Thymus (tissue), 11 donors: ENCODE measurements around the gene CLEC19A. TPM values are rescaled to one million over a fixed set of nuclear protein-coding genes. Genes with fewer than 3 reads are reported as not detected.

ENCODE experiments used
- DNase-seq, 9 donors: peaks; one replicate each; pipeline ENCODE4 v3.0.0-alpha.2; 2013; ENCODE audit warnings: low spot score in 9 of 9, low read depth in 6 of 9, missing footprints in 1 of 9
- H3K27ac ChIP-seq, 2 donors: one replicate each; pipeline ENCODE4 v1.5.1; 2013; ENCODE audit warnings: control low read depth in 1 of 2, low read depth in 1 of 2, low read length in 1 of 2, mild to moderate bottlenecking in 1 of 2, moderate library complexity in 1 of 2
- H3K27me3 ChIP-seq, 2 donors: one replicate each; pipeline ENCODE4 v1.5.1; 2013; ENCODE audit warnings: low read length in 1 of 2; ENCODE audit not compliant: control insufficient read depth in 2 of 2, insufficient read depth in 1 of 2
- H3K36me3 ChIP-seq, 2 donors: one replicate each; pipeline ENCODE4 v1.5.1; 2013; ENCODE audit warnings: low read length in 1 of 2, mild to moderate bottlenecking in 1 of 2, moderate library complexity in 1 of 2; ENCODE audit not compliant: control insufficient read depth in 2 of 2, insufficient read depth in 2 of 2
- H3K4me1 ChIP-seq, 2 donors: one replicate each; pipeline ENCODE4 v1.5.1; 2013; ENCODE audit warnings: low read length in 2 of 2; ENCODE audit not compliant: control insufficient read depth in 2 of 2, insufficient read depth in 2 of 2
- H3K4me3 ChIP-seq, 2 donors: one replicate each; pipeline ENCODE4 v1.5.1; 2013; ENCODE audit warnings: low read length in 2 of 2, control low read depth in 1 of 2, mild to moderate bottlenecking in 1 of 2
- H3K9me3 ChIP-seq, 2 donors: one replicate each; pipeline ENCODE4 v1.5.1; 2013; ENCODE audit warnings: low read length in 1 of 2, mild to moderate bottlenecking in 1 of 2; ENCODE audit not compliant: control insufficient read depth in 2 of 2, insufficient read depth in 1 of 2
- WGBS: extraction: QIAGEN DNeasy Blood & Tissue Kit; methylation state at CpG from one replicate; pipeline ENCODE4 v1.1.7; 2013; 5-methylcytosine and 5-hydroxymethylcytosine counted together
- polyA plus RNA-seq: library from polyadenylated mRNA; stranded (reverse); fragments of 200-250 nt; gene quantifications from one replicate; pipeline ENCODE4 v1.2.3, GENCODE V29; 2013
- total RNA-seq: library from RNA; stranded (reverse); fragments of 120-200 nt; gene quantifications from one replicate; pipeline ENCODE4 v1.2.4, GENCODE V29; 2013
- donor health status: healthy.

Gene CLEC19A
- total and polyA plus RNA-seq, 2 donors = 0.05 to 0.09 TPM

DNA sequence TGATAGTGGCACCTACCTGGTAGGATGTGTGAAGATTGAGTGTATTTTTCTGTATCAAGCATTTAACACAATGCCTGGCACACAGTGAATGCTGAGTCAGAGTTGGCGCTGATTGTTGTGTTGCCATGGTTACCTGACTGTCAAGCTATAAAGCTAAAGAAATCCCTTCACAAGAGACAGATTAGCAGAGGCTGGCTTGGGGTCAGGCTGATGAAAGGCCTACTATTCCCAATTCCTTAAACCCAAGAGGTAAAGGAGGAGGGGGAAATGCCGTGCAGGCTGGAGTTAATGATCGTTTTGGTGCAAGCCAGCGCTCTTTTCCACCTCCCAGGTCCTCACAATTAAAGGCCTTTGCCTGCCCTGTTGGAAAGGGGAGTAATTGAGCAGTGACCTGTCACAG lies 5.9 kb downstream of the CLEC19A start:
- no peak for DNase-seq
- Histone ChIP-seq H3K9me3 (no peaks in the 10 kb centered on the region), H3K4me1 (no peaks in the 10 kb centered on the region), H3K36me3 (no peaks in the 10 kb centered on the region), H3K27ac (no peak overlapping the region), H3K4me3 (no peak overlapping the region), H3K27me3 (no peaks in the 10 kb centered on the region)
- WGBS = 57% methylated on average over 4 of the region's 4 CpGs

DNA sequence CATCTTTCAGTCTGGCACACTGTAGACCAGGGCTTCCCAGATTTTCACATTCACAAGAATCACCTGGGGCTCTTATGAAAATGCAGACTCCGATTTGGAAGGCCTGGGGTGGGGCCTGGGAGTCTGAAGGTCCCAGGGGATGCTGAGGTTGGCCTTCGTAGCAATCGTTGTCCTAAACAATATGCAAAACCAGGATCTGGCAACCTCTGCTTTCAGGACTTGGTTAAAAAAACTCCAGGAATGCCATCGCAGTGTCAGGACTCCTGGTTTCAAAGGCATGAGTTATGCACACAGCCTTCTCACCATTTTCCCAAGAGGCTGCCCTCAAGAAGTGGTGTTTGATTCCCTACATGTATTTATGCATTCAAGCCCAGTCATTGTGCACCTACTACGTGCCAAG lies 6.7 kb downstream of the CLEC19A start:
- Histone ChIP-seq H3K4me3 (no peak overlapping the region), H3K27me3 (no peaks in the 10 kb centered on the region), H3K9me3 (no peaks in the 10 kb centered on the region), H3K27ac (no peak overlapping the region), H3K36me3 (no peaks in the 10 kb centered on the region), H3K4me1 (no peaks in the 10 kb centered on the region)
- WGBS = 75% methylated on average over 5 of the region's 5 CpGs
- no peak for DNase-seq

DNA sequence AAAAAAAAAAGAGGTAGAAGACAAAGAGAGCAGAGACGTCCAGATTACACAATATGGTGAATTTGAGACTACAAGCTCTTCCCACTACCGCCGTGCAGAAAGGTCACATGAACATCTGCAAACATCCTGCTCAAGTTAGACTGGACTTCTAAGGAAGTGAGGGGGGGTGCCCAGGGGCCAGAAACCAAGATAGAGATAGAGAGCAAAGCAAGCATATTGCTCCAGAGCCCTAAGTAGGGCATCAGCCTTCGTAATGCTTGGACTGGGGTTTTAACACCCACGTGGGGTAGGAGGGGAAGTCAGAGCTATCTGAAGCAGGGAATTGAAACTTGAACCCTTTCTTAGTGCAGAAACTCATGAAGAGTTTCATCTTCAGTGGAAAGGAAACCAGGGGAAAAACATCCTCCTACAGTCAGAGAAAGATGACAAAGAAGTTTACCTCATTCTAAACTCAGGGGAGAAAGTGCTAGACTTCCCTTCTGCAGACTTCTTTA lies 8.7 kb downstream of the CLEC19A start:
- Histone ChIP-seq H3K4me3 (no peak overlapping the region), H3K27ac (no peak overlapping the region), H3K27me3 (no peaks in the 10 kb centered on the region), H3K4me1 (no peaks in the 10 kb centered on the region), H3K9me3 (no peaks in the 10 kb centered on the region), H3K36me3 (no peaks in the 10 kb centered on the region)
- 8% methylated on average over 5 of the region's 5 CpGs for WGBS
- peak in 2 of 9 donors; percentile 1 to 18 for DNase-seq

DNA sequence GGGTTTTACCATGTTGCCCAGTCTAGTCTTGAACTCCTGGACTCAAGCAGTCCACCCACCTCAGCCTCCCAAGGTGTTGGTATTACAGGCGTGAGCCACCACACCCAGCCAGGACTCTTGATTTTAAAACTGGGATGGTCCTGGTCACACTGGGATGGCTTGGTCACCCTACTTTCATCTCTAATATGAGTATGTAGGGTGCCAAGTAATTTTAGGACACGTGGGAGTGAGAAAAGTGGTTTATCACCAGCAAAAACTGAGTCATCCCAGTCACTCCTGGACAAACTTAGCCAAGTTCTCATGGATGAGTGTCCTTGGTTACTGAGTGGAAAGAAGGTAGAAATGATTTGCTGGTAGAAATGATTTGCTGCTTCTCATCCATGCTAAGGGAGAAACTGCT lies 9.9 kb downstream of the CLEC19A start:
- Histone ChIP-seq H3K36me3 (no peaks in the 10 kb centered on the region), H3K27me3 (no peaks in the 10 kb centered on the region), H3K9me3 (no peaks in the 10 kb centered on the region), H3K27ac (no peak overlapping the region), H3K4me1 (no peaks in the 10 kb centered on the region), H3K4me3 (no peak overlapping the region)
- WGBS = 48% methylated on average over 2 of the region's 2 CpGs
- DNase-seq = no peak

DNA sequence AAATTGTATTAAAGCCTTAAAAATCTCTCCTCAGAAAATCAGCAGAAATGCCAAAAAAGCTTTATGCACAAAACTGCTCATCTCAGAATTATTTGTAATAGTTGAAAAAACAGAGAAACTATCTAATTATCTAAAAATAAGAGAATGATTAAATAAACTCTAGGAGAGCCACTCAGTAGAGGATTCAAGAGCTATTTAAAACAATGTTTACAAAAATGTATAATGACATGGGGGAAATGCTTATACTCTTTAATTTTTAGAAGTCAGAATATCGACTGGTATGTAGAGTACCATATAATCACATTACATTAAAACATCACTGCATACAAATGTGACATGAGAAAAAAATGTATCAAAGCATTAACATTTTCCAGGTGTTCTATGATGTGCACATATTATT lies 11.9 kb downstream of the CLEC19A start:
- 97% methylated on average over 1 of the region's 1 CpG for WGBS
- H3K4me3 ChIP-seq = no peak overlapping the region
- H3K9me3 ChIP-seq = no peaks in the 10 kb centered on the region
- no peaks in the 10 kb centered on the region for H3K4me1 ChIP-seq
- H3K27me3 ChIP-seq = no peaks in the 10 kb centered on the region
- DNase-seq = no peak
- H3K27ac ChIP-seq = no peak overlapping the region
- H3K36me3 ChIP-seq = no peaks in the 10 kb centered on the region

DNA sequence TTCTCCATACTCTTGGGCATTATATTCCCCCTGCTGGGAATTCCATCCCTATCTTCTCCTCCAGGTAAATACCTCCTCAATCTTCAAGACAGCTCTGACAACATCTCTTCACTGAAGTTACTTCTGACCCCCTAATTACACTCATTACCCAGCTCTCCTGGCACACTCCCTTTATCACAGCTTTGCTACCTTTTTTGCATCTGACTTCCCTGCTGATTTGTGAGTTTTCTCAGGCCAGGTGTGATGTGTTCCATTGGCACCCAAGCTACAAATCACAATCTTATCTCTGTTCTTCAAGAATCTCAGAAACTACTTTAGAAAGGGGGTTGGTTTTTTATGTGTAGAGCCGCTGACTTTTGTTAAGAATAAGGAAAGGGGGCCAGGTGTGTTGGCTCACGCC lies 14.0 kb downstream of the CLEC19A start:
- 62% methylated on average over 2 of the region's 2 CpGs for WGBS

DNA sequence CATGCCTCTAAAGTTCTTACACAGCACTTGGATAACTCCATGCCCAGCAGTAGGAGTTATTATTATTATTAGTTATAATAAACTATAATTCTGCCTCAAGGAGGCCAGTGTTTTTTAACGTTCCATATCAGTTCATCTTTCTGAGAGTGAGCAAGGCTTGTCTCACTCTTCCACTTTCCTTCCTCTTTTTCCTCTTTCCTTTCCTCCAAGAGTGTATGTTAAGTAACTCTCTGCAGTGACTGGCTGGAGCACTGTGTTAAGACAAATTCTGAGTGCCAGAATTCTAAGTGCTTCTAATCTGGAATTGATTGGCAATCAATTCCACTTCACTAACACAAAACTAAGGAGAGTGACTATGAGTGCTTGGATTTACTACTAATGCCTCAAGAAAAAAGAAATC lies 16.4 kb downstream of the CLEC19A start:
- no peaks in the 10 kb centered on the region for H3K9me3 ChIP-seq
- DNase-seq = no peak
- 0% methylated on average over 1 of the region's 1 CpG for WGBS

More for the DNA sequence above, 14.0 kb downstream of the CLEC19A start:
- Histone ChIP-seq H3K9me3 (no peaks in the 10 kb centered on the region), H3K4me1 (no peaks in the 10 kb centered on the region), H3K27ac (no peak overlapping the region), H3K36me3 (no peaks in the 10 kb centered on the region), H3K4me3 (no peak overlapping the region), H3K27me3 (no peaks in the 10 kb centered on the region)
- no peak for DNase-seq

DNA sequence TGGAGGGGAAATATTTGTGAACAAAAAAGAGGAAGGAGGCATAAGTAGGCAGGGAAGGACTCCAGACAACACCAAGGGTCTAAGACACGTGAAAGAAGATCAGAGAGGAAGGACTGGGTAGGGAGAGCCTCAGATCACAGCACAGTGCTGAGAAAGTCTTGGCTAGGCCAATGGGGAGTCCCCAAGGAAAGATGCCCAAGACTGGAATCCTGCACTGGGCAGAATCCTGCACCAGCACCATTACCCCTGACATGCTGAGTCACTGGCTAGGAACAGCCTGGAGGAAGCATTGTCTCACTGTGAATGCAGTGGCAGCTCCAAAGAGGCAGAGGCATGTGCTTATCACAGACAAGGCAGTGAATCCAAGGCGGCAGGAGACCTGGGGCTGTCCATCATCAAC lies 19.2 kb downstream of the CLEC19A start:
- H3K27me3 ChIP-seq = no peaks in the 10 kb centered on the region
- H3K36me3 ChIP-seq = no peaks in the 10 kb centered on the region
- no peak for DNase-seq
- 19% methylated on average over 2 of the region's 2 CpGs for WGBS
- no peaks in the 10 kb centered on the region for H3K4me1 ChIP-seq
- no peaks in the 10 kb centered on the region for H3K9me3 ChIP-seq
- no peak overlapping the region for H3K27ac ChIP-seq
- H3K4me3 ChIP-seq = no peak overlapping the region

More for the DNA sequence above, 16.4 kb downstream of the CLEC19A start:
- Histone ChIP-seq H3K36me3 (no peaks in the 10 kb centered on the region), H3K27me3 (no peaks in the 10 kb centered on the region), H3K27ac (no peak overlapping the region), H3K4me3 (no peak overlapping the region), H3K4me1 (no peaks in the 10 kb centered on the region)

DNA sequence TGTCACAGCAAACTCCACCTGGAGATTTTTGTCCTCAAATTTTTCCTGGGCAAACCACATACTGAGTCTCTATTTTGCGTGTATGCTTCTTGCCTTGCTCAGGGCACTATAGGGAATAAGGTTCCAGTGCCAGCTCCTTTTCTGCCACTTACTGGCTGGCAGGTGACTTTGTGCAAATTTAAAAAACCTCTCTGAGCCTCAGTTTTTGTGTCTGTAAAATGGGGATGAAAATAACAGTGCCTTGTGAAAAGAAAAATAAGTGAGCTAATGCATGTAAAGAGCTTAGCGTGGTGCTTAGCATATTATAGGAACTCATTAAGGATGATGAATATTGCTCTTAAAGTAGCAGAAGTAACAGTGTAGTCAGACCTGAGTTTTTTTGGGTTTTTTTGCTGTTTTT lies 19.9 kb downstream of the CLEC19A start:
- no peaks in the 10 kb centered on the region for H3K27me3 ChIP-seq
- WGBS = 93% methylated on average over 2 of the region's 2 CpGs
- no peak for DNase-seq
- H3K27ac ChIP-seq = no peak overlapping the region
- no peaks in the 10 kb centered on the region for H3K36me3 ChIP-seq
- H3K4me1 ChIP-seq = no peaks in the 10 kb centered on the region
- no peaks in the 10 kb centered on the region for H3K9me3 ChIP-seq
- no peak overlapping the region for H3K4me3 ChIP-seq
